ENCODE results near the gene MSRB1. TPM values are rescaled to one million over a fixed set of nuclear protein-coding genes. Genes with fewer than 3 reads are reported as not detected.

Gene MSRB1
- 10 to 100 TPM; 15.6 to 34.5 (median 18.8) TPM for polyA plus RNA-seq (ENCODE audit: low read depth in 6 of 6)

- Mint-ChIP-seq H3K9me3 (no peaks in the 10 kb centered on the region), H3K4me3 (peak within 1 kb of the TSS; percentile 83 to 92 (median 90)), H3K36me3 (no peaks in the 10 kb centered on the region), H3K27me3 (no peaks in the 10 kb centered on the region), H3K4me1 (peaks cover 10 to 18% (median 15%) of the 10 kb centered on the region in 3 donors), H3K27ac (peak within 1 kb of the TSS; percentile 49 to 87 (median 72))
- DNase-seq (peak; percentile 99), ATAC-seq (ENCODE audit: low read depth in 2 of 2) (peak; percentile 97 to 98)
These were observed at the start of gene MSRB1 for GRCh38 chr16:1942810-1943726. Gene MSRB1, minus strand, starts transcription at chr16:1943199. Its CDS starts 43 bp downstream, at chr16:1943156.

- Mint-ChIP-seq H3K27ac (peak overlapping the region in 5 of 6 donors; percentile 41 to 98 (median 95)), H3K9me3 (no peaks in the 10 kb centered on the region), H3K36me3 (no peaks in the 10 kb centered on the region), H3K4me1 (peaks cover 23 to 31% (median 26%) of the 10 kb centered on the region in 3 donors), H3K27me3 (no peaks in the 10 kb centered on the region), H3K4me3 (peak overlapping the region; percentile 56 to 92 (median 84))
- ATAC-seq (ENCODE audit: low read depth in 2 of 2) (peak; percentile 62 to 67), DNase-seq (peak; percentile 90)
These were observed 49.1 kb upstream of the MSRB1 start for GRCh38 chr16:1991948-1992703.

- Mint-ChIP-seq H3K9me3 (no peaks in the 10 kb centered on the region), H3K4me3 (peak overlapping the region; percentile 81 to 92 (median 85)), H3K4me1 (peaks cover 28 to 31% (median 30%) of the 10 kb centered on the region in 3 donors), H3K27me3 (no peaks in the 10 kb centered on the region), H3K27ac (peak overlapping the region; percentile 41 to 98 (median 96)), H3K36me3 (no peaks in the 10 kb centered on the region)
- DNase-seq (peak; percentile 31), ATAC-seq (ENCODE audit: low read depth in 2 of 2) (no peak)
These were observed 48.6 kb upstream of the MSRB1 start for GRCh38 chr16:1991588-1991947.

GRCh38 chr16:1991135-1991551, 48.1 kb upstream of the MSRB1 start:
- Mint-ChIP-seq H3K36me3 (no peaks in the 10 kb centered on the region), H3K9me3 (no peaks in the 10 kb centered on the region), H3K27ac (peak overlapping the region; percentile 87 to 98 (median 96)), H3K27me3 (no peaks in the 10 kb centered on the region), H3K4me3 (peak overlapping the region; percentile 81 to 92 (median 85)), H3K4me1 (peaks cover 29 to 35% (median 31%) of the 10 kb centered on the region in 3 donors)
- DNase-seq (peak; percentile 79), ATAC-seq (ENCODE audit: low read depth in 2 of 2) (peak; percentile 40 to 68)

GRCh38 chr16:1990351-1991134, 47.5 kb upstream of the MSRB1 start:
- ATAC-seq (ENCODE audit: low read depth in 2 of 2) (peak; percentile 13 to 15), DNase-seq (peak; percentile 62)
- Mint-ChIP-seq H3K27me3 (no peaks in the 10 kb centered on the region), H3K4me1 (peaks cover 29 to 36% (median 31%) of the 10 kb centered on the region in 3 donors), H3K36me3 (no peaks in the 10 kb centered on the region), H3K9me3 (no peaks in the 10 kb centered on the region), H3K4me3 (peak overlapping the region; percentile 81 to 92 (median 85)), H3K27ac (peak overlapping the region; percentile 87 to 98 (median 96))

GRCh38 chr16:1990101-1990350, 47.0 kb upstream of the MSRB1 start:
- no peaks in the 10 kb centered on the region for H3K27me3 Mint-ChIP-seq
- no peaks in the 10 kb centered on the region for H3K36me3 Mint-ChIP-seq
- no peaks in the 10 kb centered on the region for H3K9me3 Mint-ChIP-seq
- H3K4me3 Mint-ChIP-seq = peak overlapping the region in 3 of 8 donors; percentile 33 to 82 (median 82)
- H3K4me1 Mint-ChIP-seq = peaks cover 29 to 36% (median 35%) of the 10 kb centered on the region in 3 donors
- H3K27ac Mint-ChIP-seq = peak overlapping the region in 2 of 6 donors; percentile 87 to 94
- ATAC-seq (ENCODE audit: low read depth in 2 of 2) = no peak
- DNase-seq = no peak

GRCh38 chr16:1989209-1990100, 46.5 kb upstream of the MSRB1 start, which contains the start of gene SYNGR3:
Gene SYNGR3, plus strand, starts transcription at chr16:1989970. Its CDS starts 133 bp downstream, at chr16:1990103.
- H3K27me3 Mint-ChIP-seq = no peaks in the 10 kb centered on the region
- no peaks in the 10 kb centered on the region for H3K9me3 Mint-ChIP-seq
- no peak for DNase-seq
- H3K4me3 Mint-ChIP-seq = peak within 1 kb of the TSS; percentile 81 to 92 (median 85)
- ATAC-seq (ENCODE audit: low read depth in 2 of 2) = no peak
- H3K36me3 Mint-ChIP-seq = no peaks in the 10 kb centered on the region
- peak within 1 kb of the TSS; percentile 24 to 98 (median 96) for H3K27ac Mint-ChIP-seq
- H3K4me1 Mint-ChIP-seq = peaks cover 33 to 42% (median 40%) of the 10 kb centered on the region in 3 donors

GRCh38 chr16:1987198-1987597, 44.2 kb upstream of the MSRB1 start:
- Mint-ChIP-seq H3K9me3 (peaks cover 0 to 2% (median 0%) of the 10 kb centered on the region in 7 donors), H3K27ac (peak overlapping the region in 2 of 6 donors; percentile 46 to 83), H3K36me3 (no peaks in the 10 kb centered on the region), H3K4me1 (peaks cover 31 to 39% (median 38%) of the 10 kb centered on the region in 3 donors), H3K4me3 (peak overlapping the region in 3 of 8 donors; percentile 59 to 79 (median 60)), H3K27me3 (peaks cover 8 to 10% (median 10%) of the 10 kb centered on the region in 3 donors)
- DNase-seq = no peak
- no peak for ATAC-seq (ENCODE audit: low read depth in 2 of 2)

- H3K27me3 Mint-ChIP-seq = peaks cover 12 to 26% (median 23%) of the 10 kb centered on the region in 3 donors
- H3K36me3 Mint-ChIP-seq = no peaks in the 10 kb centered on the region
- peak overlapping the region; percentile 74 to 90 (median 82) for H3K4me3 Mint-ChIP-seq
- peaks cover 23 to 34% (median 31%) of the 10 kb centered on the region in 3 donors for H3K4me1 Mint-ChIP-seq
- H3K9me3 Mint-ChIP-seq = peaks cover 0 to 2% (median 0%) of the 10 kb centered on the region in 7 donors
- no peak overlapping the region for H3K27ac Mint-ChIP-seq
- DNase-seq (no peak), ATAC-seq (ENCODE audit: low read depth in 2 of 2) (no peak)
These were observed 42.6 kb upstream of the MSRB1 start for GRCh38 chr16:1985466-1986150.

GRCh38 chr16:1984347-1985225, 41.6 kb upstream of the MSRB1 start:
- Mint-ChIP-seq H3K27me3 (peaks cover 12 to 31% (median 23%) of the 10 kb centered on the region in 3 donors), H3K36me3 (no peaks in the 10 kb centered on the region), H3K4me1 (peaks cover 23 to 32% (median 31%) of the 10 kb centered on the region in 3 donors), H3K27ac (peak overlapping the region in 3 of 6 donors; percentile 20 to 82 (median 70)), H3K9me3 (peaks cover 0 to 2% (median 0%) of the 10 kb centered on the region in 7 donors), H3K4me3 (peak overlapping the region; percentile 74 to 90 (median 82))
- DNase-seq (no peak), ATAC-seq (ENCODE audit: low read depth in 2 of 2) (peak; percentile 31 to 32)
